GM19043 (cell line): Measurements from ENCODE around the gene BPIFA3.

Source experiments
- ATAC-seq: cut with Tn5 transposase; IDR thresholded peaks from one replicate; pipeline ENCODE4 v1.9.1; 2021; ENCODE audit warnings: low read depth; ENCODE audit not compliant: unreplicated experiment

The BPIFA3 gene

GRCh38 chr20:33259371-33259770 lies 42.2 kb downstream of the BPIFA3 start:
- no peak for ATAC-seq

GRCh38 chr20:33261465-33261864 lies 44.3 kb downstream of the BPIFA3 start:
- no peak for ATAC-seq

- ATAC-seq: no peak
Measured at GRCh38 chr20:33262658-33263065, 45.5 kb downstream of the BPIFA3 start.

- ATAC-seq: no peak
Measured at GRCh38 chr20:33263784-33264183, 46.6 kb downstream of the BPIFA3 start.

GRCh38 chr20:33267701-33268100 lies 50.5 kb downstream of the BPIFA3 start:
- no peak for ATAC-seq

GRCh38 chr20:33272155-33272873 lies 55.2 kb downstream of the BPIFA3 start:
- ATAC-seq: no peak

- ATAC-seq: no peak
Measured at GRCh38 chr20:33273117-33273851, 56.1 kb downstream of the BPIFA3 start.

- ATAC-seq: no peak
Measured at GRCh38 chr20:33275215-33275614, 58.1 kb downstream of the BPIFA3 start.

GRCh38 chr20:33275871-33276270 lies 58.7 kb downstream of the BPIFA3 start:
- no peak for ATAC-seq

- no peak for ATAC-seq
Measured at GRCh38 chr20:33276303-33277113, 59.4 kb downstream of the BPIFA3 start.
